ENCODE data around the gene EXD3.

GRCh38 chr9:137465000-137465719, 42.2 kb upstream of the EXD3 start:
- TF ChIP-seq KDM5B (IDR thresholded peaks at IDR 0.05; ENCODE audit: insufficient replicate concordance, low read depth, low read length) (no peak), ZBTB8A (IDR thresholded peaks at IDR 0.05; ENCODE audit: partially characterized antibody) (no peak), REST (IDR thresholded peaks at IDR 0.05; ENCODE audit: borderline replicate concordance) (no peak), REST (CRISPR knock-in tag; IDR thresholded peaks at IDR 0.05; ENCODE audit: low read depth) (no peak), ZNF512 (tag; IDR thresholded peaks at IDR 0.05) (no peak), CCNT2 (IDR thresholded peaks at IDR 0.05; ENCODE audit: borderline replicate concordance, extremely low read depth, insufficient read length, low read depth, low read length) (no peak), GATAD2A (IDR thresholded peaks at IDR 0.05) (no peak), RB1 (IDR thresholded peaks at IDR 0.05; ENCODE audit: low read depth) (no peak)
